ENCODE results near the gene CNKSR1.

Gene CNKSR1

DNA sequence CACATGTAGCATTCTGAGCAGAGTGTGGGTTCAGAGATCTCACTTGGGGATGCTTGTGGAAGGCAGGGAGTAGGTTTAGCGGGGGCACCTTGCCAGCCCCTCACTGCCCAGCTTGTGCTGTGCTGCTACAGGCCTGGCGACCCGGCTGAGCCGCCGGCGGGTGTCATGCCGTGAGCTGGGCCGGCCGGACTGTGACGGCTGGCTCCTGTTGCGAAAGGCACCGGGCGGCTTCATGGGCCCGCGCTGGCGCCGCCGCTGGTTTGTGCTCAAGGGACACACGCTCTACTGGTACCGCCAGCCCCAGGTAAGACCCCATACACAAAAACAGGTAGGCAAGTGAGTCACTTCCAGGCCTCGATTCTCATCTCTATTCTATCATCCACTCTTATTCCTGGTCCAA, 7.6 kb downstream of the CNKSR1 start:
- H3K4me3 ChIP-seq (ENCODE audit: low read length in 2 of 2) = no peak overlapping the region
- no peaks in the 10 kb centered on the region for H3K27me3 ChIP-seq (ENCODE audit: control insufficient read depth in 2 of 2, insufficient read depth in 2 of 2, low read length in 2 of 2)
- H3K4me1 ChIP-seq (ENCODE audit: control insufficient read depth in 2 of 2, insufficient read depth in 2 of 2, low read length in 2 of 2) = no peaks in the 10 kb centered on the region
- H3K9ac ChIP-seq (ENCODE audit: low read depth in 1 of 2, low read length in 2 of 2) = no peak overlapping the region
- no peaks in the 10 kb centered on the region for H3K9me3 ChIP-seq (ENCODE audit: control insufficient read depth in 2 of 2, low read length in 2 of 2)
- peaks cover 27 to 29% of the 10 kb centered on the region in 2 donors for H3K36me3 ChIP-seq (ENCODE audit: control insufficient read depth in 2 of 2, insufficient read depth in 2 of 2, low read length in 2 of 2)
- no peak overlapping the region for H3K27ac ChIP-seq (ENCODE audit: low read depth in 2 of 2, low read length in 2 of 2)

DNA sequence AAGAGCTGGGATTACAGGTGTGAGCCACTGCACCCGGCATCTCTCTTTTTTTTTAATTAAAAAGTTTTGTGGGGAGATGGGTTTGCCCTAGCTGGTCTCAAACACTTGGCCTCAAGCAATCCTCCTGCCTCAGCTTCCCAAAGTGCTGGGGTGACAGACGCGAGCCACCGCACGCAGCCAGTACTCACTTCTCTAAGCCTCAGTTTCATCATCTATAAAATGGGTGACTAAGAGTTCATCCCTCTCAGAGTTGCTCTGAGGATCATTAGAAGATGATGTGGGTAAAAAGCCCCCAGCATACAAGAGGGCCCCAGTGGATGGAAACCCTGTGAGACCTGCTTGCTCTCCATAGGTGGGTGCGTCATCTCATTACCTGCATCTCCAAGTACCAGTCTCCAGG, 10.6 kb downstream of the CNKSR1 start:
- H3K4me3 ChIP-seq (ENCODE audit: low read length in 2 of 2) = no peak overlapping the region
- H3K9ac ChIP-seq (ENCODE audit: low read depth in 1 of 2, low read length in 2 of 2) = no peak overlapping the region
- H3K27ac ChIP-seq (ENCODE audit: low read depth in 2 of 2, low read length in 2 of 2) = no peak overlapping the region
- no peaks in the 10 kb centered on the region for H3K9me3 ChIP-seq (ENCODE audit: control insufficient read depth in 2 of 2, low read length in 2 of 2)
- H3K27me3 ChIP-seq (ENCODE audit: control insufficient read depth in 2 of 2, insufficient read depth in 2 of 2, low read length in 2 of 2) = no peaks in the 10 kb centered on the region
- H3K4me1 ChIP-seq (ENCODE audit: control insufficient read depth in 2 of 2, insufficient read depth in 2 of 2, low read length in 2 of 2) = no peaks in the 10 kb centered on the region
- H3K36me3 ChIP-seq (ENCODE audit: control insufficient read depth in 2 of 2, insufficient read depth in 2 of 2, low read length in 2 of 2) = peaks cover 16 to 19% of the 10 kb centered on the region in 2 donors

DNA sequence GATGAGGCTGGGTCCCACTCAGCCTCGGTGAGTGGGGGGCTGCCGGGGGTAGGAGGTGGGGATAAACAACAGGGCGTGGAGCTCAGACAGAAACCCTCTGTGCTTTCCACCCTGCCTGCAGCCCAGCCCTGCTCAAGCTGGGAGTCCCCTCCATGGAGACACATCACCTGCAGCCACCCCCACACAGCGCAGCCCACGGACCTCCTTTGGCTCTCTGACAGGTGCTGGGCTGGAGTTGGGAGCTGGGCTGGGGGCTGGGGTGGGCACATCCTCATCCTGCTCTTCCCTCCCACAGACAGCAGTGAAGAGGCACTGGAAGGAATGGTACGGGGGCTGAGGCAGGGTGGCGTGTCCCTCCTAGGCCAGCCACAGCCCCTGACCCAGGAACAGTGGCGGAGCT, 11.2 kb downstream of the CNKSR1 start:
- no peaks in the 10 kb centered on the region for H3K9me3 ChIP-seq (ENCODE audit: control insufficient read depth in 2 of 2, low read length in 2 of 2)
- H3K9ac ChIP-seq (ENCODE audit: low read depth in 1 of 2, low read length in 2 of 2) = no peak overlapping the region
- H3K27me3 ChIP-seq (ENCODE audit: control insufficient read depth in 2 of 2, insufficient read depth in 2 of 2, low read length in 2 of 2) = no peaks in the 10 kb centered on the region
- H3K36me3 ChIP-seq (ENCODE audit: control insufficient read depth in 2 of 2, insufficient read depth in 2 of 2, low read length in 2 of 2) = peaks cover 12 to 19% of the 10 kb centered on the region in 2 donors
- H3K4me3 ChIP-seq (ENCODE audit: low read length in 2 of 2) = no peak overlapping the region
- no peaks in the 10 kb centered on the region for H3K4me1 ChIP-seq (ENCODE audit: control insufficient read depth in 2 of 2, insufficient read depth in 2 of 2, low read length in 2 of 2)
- no peak overlapping the region for H3K27ac ChIP-seq (ENCODE audit: low read depth in 2 of 2, low read length in 2 of 2)

DNA sequence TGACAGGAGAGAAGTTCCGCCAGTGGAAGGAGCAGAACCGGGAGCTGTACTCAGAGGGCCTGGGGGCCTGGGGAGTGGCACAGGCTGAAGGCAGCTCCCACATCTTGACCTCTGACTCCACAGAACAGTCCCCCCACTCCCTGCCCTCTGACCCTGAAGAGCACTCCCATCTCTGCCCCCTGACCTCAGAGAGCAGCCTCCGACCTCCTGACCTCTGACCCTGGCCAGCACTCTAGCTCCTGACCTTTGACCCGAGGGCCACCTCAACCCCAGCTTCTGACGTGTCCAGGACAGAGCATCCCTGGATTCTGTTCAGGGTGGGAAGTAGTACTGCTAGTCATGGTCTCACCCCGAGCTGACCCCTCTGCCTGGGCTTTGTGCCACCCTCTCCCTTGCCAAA, 12.0 kb downstream of the CNKSR1 start:
- no peak overlapping the region for H3K9ac ChIP-seq (ENCODE audit: low read depth in 1 of 2, low read length in 2 of 2)
- peaks cover 12 to 17% of the 10 kb centered on the region in 2 donors for H3K36me3 ChIP-seq (ENCODE audit: control insufficient read depth in 2 of 2, insufficient read depth in 2 of 2, low read length in 2 of 2)
- H3K9me3 ChIP-seq (ENCODE audit: control insufficient read depth in 2 of 2, low read length in 2 of 2) = no peaks in the 10 kb centered on the region
- no peaks in the 10 kb centered on the region for H3K4me1 ChIP-seq (ENCODE audit: control insufficient read depth in 2 of 2, insufficient read depth in 2 of 2, low read length in 2 of 2)
- H3K27ac ChIP-seq (ENCODE audit: low read depth in 2 of 2, low read length in 2 of 2) = no peak overlapping the region
- H3K27me3 ChIP-seq (ENCODE audit: control insufficient read depth in 2 of 2, insufficient read depth in 2 of 2, low read length in 2 of 2) = no peaks in the 10 kb centered on the region
- no peak overlapping the region for H3K4me3 ChIP-seq (ENCODE audit: low read length in 2 of 2)

GRCh38 chr1:26189751-26190275, 12.5 kb downstream of the CNKSR1 start:
- no peaks in the 10 kb centered on the region for H3K9me3 ChIP-seq (ENCODE audit: control insufficient read depth in 2 of 2, low read length in 2 of 2)
- H3K27ac ChIP-seq (ENCODE audit: low read depth in 2 of 2, low read length in 2 of 2) = no peak overlapping the region
- no peak overlapping the region for H3K9ac ChIP-seq (ENCODE audit: low read depth in 1 of 2, low read length in 2 of 2)
- H3K4me1 ChIP-seq (ENCODE audit: control insufficient read depth in 2 of 2, insufficient read depth in 2 of 2, low read length in 2 of 2) = no peaks in the 10 kb centered on the region
- H3K4me3 ChIP-seq (ENCODE audit: low read length in 2 of 2) = no peak overlapping the region
- no peaks in the 10 kb centered on the region for H3K27me3 ChIP-seq (ENCODE audit: control insufficient read depth in 2 of 2, insufficient read depth in 2 of 2, low read length in 2 of 2)
- H3K36me3 ChIP-seq (ENCODE audit: control insufficient read depth in 2 of 2, insufficient read depth in 2 of 2, low read length in 2 of 2) = peaks cover 12 to 17% of the 10 kb centered on the region in 2 donors

GRCh38 chr1:26190373-26190987, 13.2 kb downstream of the CNKSR1 start, which contains the start of gene CATSPER4:
Gene CATSPER4 (plus strand): TSS chr1:26190602. CDS start chr1:26190628, 26 bp downstream.
- Histone ChIP-seq H3K4me3 (ENCODE audit: low read length in 2 of 2) (no peak within 1 kb of the TSS), H3K4me1 (ENCODE audit: control insufficient read depth in 2 of 2, insufficient read depth in 2 of 2, low read length in 2 of 2) (no peaks in the 10 kb centered on the region), H3K36me3 (ENCODE audit: control insufficient read depth in 2 of 2, insufficient read depth in 2 of 2, low read length in 2 of 2) (peaks cover 12 to 14% of the 10 kb centered on the region in 2 donors), H3K9ac (ENCODE audit: low read depth in 1 of 2, low read length in 2 of 2) (no peak within 1 kb of the TSS), H3K27me3 (ENCODE audit: control insufficient read depth in 2 of 2, insufficient read depth in 2 of 2, low read length in 2 of 2) (no peaks in the 10 kb centered on the region), H3K27ac (ENCODE audit: low read depth in 2 of 2, low read length in 2 of 2) (no peak within 1 kb of the TSS), H3K9me3 (ENCODE audit: control insufficient read depth in 2 of 2, low read length in 2 of 2) (no peaks in the 10 kb centered on the region)

DNA sequence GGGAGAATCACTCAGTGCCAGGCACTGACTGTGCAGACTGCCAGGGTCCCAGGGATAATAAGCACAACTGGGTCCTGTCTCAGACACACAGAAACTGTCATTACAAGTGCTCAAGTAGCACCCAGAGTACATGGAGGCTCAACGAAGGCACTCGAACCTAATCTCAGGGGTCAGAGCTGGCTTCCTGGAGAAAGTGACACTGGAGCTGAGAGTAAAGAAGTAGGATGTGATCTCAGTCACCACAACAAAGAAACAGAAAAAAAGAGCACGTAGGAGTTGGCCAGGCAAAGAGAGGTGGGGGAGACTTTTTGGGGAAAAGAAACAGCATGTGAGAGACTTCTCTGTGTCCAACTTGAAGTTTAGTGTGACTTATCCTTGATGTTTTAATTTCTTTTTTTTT, 14.4 kb downstream of the CNKSR1 start:
- no peak overlapping the region for H3K9ac ChIP-seq (ENCODE audit: low read depth in 1 of 2, low read length in 2 of 2)
- peaks cover 11 to 12% of the 10 kb centered on the region in 2 donors for H3K36me3 ChIP-seq (ENCODE audit: control insufficient read depth in 2 of 2, insufficient read depth in 2 of 2, low read length in 2 of 2)
- H3K9me3 ChIP-seq (ENCODE audit: control insufficient read depth in 2 of 2, low read length in 2 of 2) = no peaks in the 10 kb centered on the region
- no peak overlapping the region for H3K4me3 ChIP-seq (ENCODE audit: low read length in 2 of 2)
- H3K27ac ChIP-seq (ENCODE audit: low read depth in 2 of 2, low read length in 2 of 2) = no peak overlapping the region
- H3K27me3 ChIP-seq (ENCODE audit: control insufficient read depth in 2 of 2, insufficient read depth in 2 of 2, low read length in 2 of 2) = no peaks in the 10 kb centered on the region
- H3K4me1 ChIP-seq (ENCODE audit: control insufficient read depth in 2 of 2, insufficient read depth in 2 of 2, low read length in 2 of 2) = no peaks in the 10 kb centered on the region

- Histone ChIP-seq H3K27me3 (ENCODE audit: control insufficient read depth in 2 of 2, insufficient read depth in 2 of 2, low read length in 2 of 2) (no peaks in the 10 kb centered on the region), H3K4me3 (ENCODE audit: low read length in 2 of 2) (no peak overlapping the region), H3K4me1 (ENCODE audit: control insufficient read depth in 2 of 2, insufficient read depth in 2 of 2, low read length in 2 of 2) (no peaks in the 10 kb centered on the region), H3K36me3 (ENCODE audit: control insufficient read depth in 2 of 2, insufficient read depth in 2 of 2, low read length in 2 of 2) (no peaks in the 10 kb centered on the region), H3K9me3 (ENCODE audit: control insufficient read depth in 2 of 2, low read length in 2 of 2) (no peaks in the 10 kb centered on the region), H3K27ac (ENCODE audit: low read depth in 2 of 2, low read length in 2 of 2) (no peak overlapping the region), H3K9ac (ENCODE audit: low read depth in 1 of 2, low read length in 2 of 2) (no peak overlapping the region)
These were observed 18.5 kb downstream of the CNKSR1 start for GRCh38 chr1:26195805-26196204.

DNA sequence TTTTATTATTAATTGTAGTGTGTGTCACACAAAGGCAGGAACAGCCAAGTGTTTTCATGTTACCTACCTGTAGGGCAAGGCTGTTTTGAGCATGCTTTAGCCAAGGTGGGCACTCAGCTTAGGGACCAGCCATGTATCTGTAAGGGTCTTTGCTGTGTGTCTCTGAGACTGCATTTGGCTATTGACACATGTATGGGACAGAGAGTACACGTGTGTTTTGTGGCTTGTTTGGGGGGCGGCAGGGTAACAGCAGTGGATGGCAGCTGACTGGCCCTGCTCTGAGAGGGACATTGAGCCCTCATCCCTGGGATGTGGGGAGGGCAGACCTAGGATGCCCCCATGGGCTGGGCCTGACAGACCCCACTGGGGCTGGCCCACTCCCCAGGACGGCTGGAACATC, 20.0 kb downstream of the CNKSR1 start:
- no peaks in the 10 kb centered on the region for H3K4me1 ChIP-seq (ENCODE audit: control insufficient read depth in 2 of 2, insufficient read depth in 2 of 2, low read length in 2 of 2)
- H3K27me3 ChIP-seq (ENCODE audit: control insufficient read depth in 2 of 2, insufficient read depth in 2 of 2, low read length in 2 of 2) = no peaks in the 10 kb centered on the region
- no peak overlapping the region for H3K27ac ChIP-seq (ENCODE audit: low read depth in 2 of 2, low read length in 2 of 2)
- no peak overlapping the region for H3K9ac ChIP-seq (ENCODE audit: low read depth in 1 of 2, low read length in 2 of 2)
- H3K4me3 ChIP-seq (ENCODE audit: low read length in 2 of 2) = no peak overlapping the region
- no peaks in the 10 kb centered on the region for H3K9me3 ChIP-seq (ENCODE audit: control insufficient read depth in 2 of 2, low read length in 2 of 2)
- no peaks in the 10 kb centered on the region for H3K36me3 ChIP-seq (ENCODE audit: control insufficient read depth in 2 of 2, insufficient read depth in 2 of 2, low read length in 2 of 2)

DNA sequence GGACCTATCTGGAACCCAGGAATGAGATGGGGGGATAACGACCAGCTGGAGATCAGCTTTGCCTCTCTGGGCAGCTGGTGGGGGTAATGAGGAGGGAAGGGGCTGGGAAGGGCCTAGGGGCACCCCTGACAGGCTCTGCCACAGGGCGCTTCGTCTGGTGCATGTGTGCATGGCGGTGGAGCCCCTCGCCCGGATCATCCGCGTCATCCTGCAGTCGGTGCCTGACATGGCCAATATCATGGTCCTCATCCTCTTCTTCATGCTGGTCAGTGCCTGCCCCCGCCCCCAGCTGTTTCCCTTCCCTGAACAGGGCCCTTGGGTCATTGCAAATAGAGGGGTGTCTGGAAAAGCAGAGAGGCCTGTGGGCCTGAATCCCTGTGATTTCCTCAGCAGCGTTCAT, 20.5 kb downstream of the CNKSR1 start:
- Histone ChIP-seq H3K27me3 (ENCODE audit: control insufficient read depth in 2 of 2, insufficient read depth in 2 of 2, low read length in 2 of 2) (no peaks in the 10 kb centered on the region), H3K4me1 (ENCODE audit: control insufficient read depth in 2 of 2, insufficient read depth in 2 of 2, low read length in 2 of 2) (no peaks in the 10 kb centered on the region), H3K9ac (ENCODE audit: low read depth in 1 of 2, low read length in 2 of 2) (no peak overlapping the region)

More for the DNA sequence above, 20.5 kb downstream of the CNKSR1 start:
- Histone ChIP-seq H3K9me3 (ENCODE audit: control insufficient read depth in 2 of 2, low read length in 2 of 2) (no peaks in the 10 kb centered on the region), H3K36me3 (ENCODE audit: control insufficient read depth in 2 of 2, insufficient read depth in 2 of 2, low read length in 2 of 2) (no peaks in the 10 kb centered on the region), H3K4me3 (ENCODE audit: low read length in 2 of 2) (no peak overlapping the region), H3K27ac (ENCODE audit: low read depth in 2 of 2, low read length in 2 of 2) (no peak overlapping the region)

Measured in mucosa of rectum (tissue), 2 donors.